HepG2 (cell line): ENCODE measurements around the gene OSBPL3. TPM values are rescaled to one million over a fixed set of nuclear protein-coding genes. Genes with fewer than 3 reads are reported as not detected.

Experiments
- ATAC-seq: fragments of 200-7000 bp; cut with Tn5 transposase; 3 replicates; pipeline ENCODE4 v1.9.1; 2020; ENCODE audit warnings: mild to moderate bottlenecking, moderate library complexity
- BruUV-seq: library from RNA; stranded (reverse); fragments of 400-500 nt; replicated peaks from 2 replicates; lab custom pipeline; 2021; lab: Mats Ljungman, UMichigan
- CTCF ChIA-PET: fragments of 300-600 bp; formaldehyde crosslinking; extraction: SDS; loops from one replicate; lab custom pipeline; 2021; ENCODE audit warnings: low total read pairs, inconsistent platforms, low intra/inter-chr PET ratio; lab: Yijun Ruan, JAX
- POLR2A ChIA-PET: fragments of 350-600 bp; sonication (Branson Sonifier 250); formaldehyde crosslinking; loops from one replicate; lab custom pipeline; 2020; ENCODE audit warnings: antibody characterized with exemption, inconsistent platforms; lab: Yijun Ruan, JAX
- DNase-seq: peaks from one replicate; pipeline ENCODE4 v3.0.0-alpha.2; 2015; ENCODE audit warnings: low spot score
- FAIRE-seq: peaks from 3 replicates; lab custom pipeline; 2011; peaks lifted over from hg19 to GRCh38; lab: Jason Lieb, UNC
- H2AFZ ChIP-seq: one replicate; pipeline ENCODE4 v1.6.1; 2011; ENCODE audit warnings: low read length, inconsistent platforms
- H3K27ac ChIP-seq: fragments of 300-600 bp; 3 replicates; pipeline ENCODE4 v1.8.0; 2011; ENCODE audit warnings: mixed run types, mild to moderate bottlenecking, mixed read lengths, low read length, inconsistent platforms; ENCODE audit not compliant: insufficient read depth; ENCODE audit errors: extremely low read length
- H3K27me3 ChIP-seq, 2 experiments: fragments of 200-600 bp in 1 of 2; 2 replicates in 1 of 2; 3 replicates in 1 of 2; pipeline versions ENCODE4 v1.6.0 to v1.8.0; 2011; ENCODE audit warnings: low read length in 2 of 2, mild to moderate bottlenecking in 2 of 2, moderate library complexity in 2 of 2, inconsistent platforms in 1 of 2; ENCODE audit not compliant: insufficient read depth in 2 of 2, control insufficient read depth in 1 of 2
- H3K36me3 ChIP-seq, 2 experiments: fragments of 200-600 bp in 1 of 2; replicated peaks in 1 of 2; 2 replicates in 1 of 2; 3 replicates in 1 of 2; pipeline versions ENCODE4 v1.5.1 to v1.8.0; 2011; ENCODE audit warnings: low read length in 2 of 2, inconsistent platforms in 1 of 2; ENCODE audit not compliant: insufficient read depth in 2 of 2, control insufficient read depth in 1 of 2
- H3K4me1 ChIP-seq: 2 replicates; pipeline ENCODE4 v1.5.1; 2012; ENCODE audit warnings: low read length, inconsistent platforms; ENCODE audit not compliant: insufficient read depth
- H3K4me2 ChIP-seq: 2 replicates; pipeline ENCODE4 v1.6.0; 2011; ENCODE audit warnings: low read depth, low read length, inconsistent platforms
- H3K4me3 ChIP-seq, 3 experiments: fragments of 200-600 bp in 1 of 3; sonication (generic), shearing (Covaris generic) in 1 of 3; replicated peaks in 1 of 3; 2 replicates each; pipeline ENCODE4 v1.5.1; 2011 to 2016; ENCODE audit warnings: low read length in 3 of 3, inconsistent platforms in 2 of 3, low read depth in 2 of 3, mild to moderate bottlenecking in 2 of 3, control low read depth in 1 of 3, mixed read lengths in 1 of 3; ENCODE audit not compliant: insufficient read depth in 1 of 3
- H3K79me2 ChIP-seq: one replicate; pipeline ENCODE4 v1.6.1; 2011; ENCODE audit warnings: low read length, inconsistent platforms; ENCODE audit not compliant: insufficient read depth
- H3K9ac ChIP-seq: 2 replicates; pipeline ENCODE4 v1.6.0; 2011; ENCODE audit warnings: mild to moderate bottlenecking, low read depth, low read length, inconsistent platforms; ENCODE audit not compliant: insufficient read depth
- H3K9me3 ChIP-seq: 2 replicates; pipeline ENCODE4 v1.5.1; 2012; ENCODE audit warnings: mild to moderate bottlenecking, low read length
- H4K20me1 ChIP-seq: 2 replicates; pipeline ENCODE4 v1.6.0; 2011; ENCODE audit warnings: inconsistent platforms, mild to moderate bottlenecking, low read length, moderate library complexity; ENCODE audit not compliant: insufficient read depth
- ATRX ChIP-seq: sonication (generic); formaldehyde crosslinking; IDR thresholded peaks from 2 replicates; pipeline ENCODE4 v1.4.0; 2020; ENCODE audit warnings: missing genetic modification reagents, borderline replicate concordance
- DPF2 ChIP-seq: sonication (generic); formaldehyde crosslinking; IDR thresholded peaks from 2 replicates; pipeline ENCODE4 v1.4.0; 2020; ENCODE audit warnings: mild to moderate bottlenecking, low read depth, missing genetic modification reagents, borderline replicate concordance
- HOXA9 ChIP-seq: sonication (generic); formaldehyde crosslinking; IDR thresholded peaks from 2 replicates; pipeline ENCODE4 v1.8.1; 2022; ENCODE audit warnings: missing genetic modification reagents, mild to moderate bottlenecking, moderate library complexity, borderline replicate concordance
- MAFF ChIP-seq: IDR thresholded peaks from 2 replicates; pipeline ENCODE4 v1.6.1; 2011; ENCODE audit warnings: low read depth, low read length, improper control_type of control experiment
- MAFG ChIP-seq: sonication (generic); formaldehyde crosslinking; IDR thresholded peaks from 2 replicates; pipeline ENCODE4 v1.5.1; 2020; ENCODE audit warnings: mild to moderate bottlenecking, missing genetic modification reagents
- PAWR ChIP-seq: sonication (generic); formaldehyde crosslinking; IDR thresholded peaks from 2 replicates; pipeline ENCODE4 v1.4.0; 2020; ENCODE audit warnings: missing genetic modification reagents, mild to moderate bottlenecking, borderline replicate concordance
- ZC3H13 ChIP-seq: sonication (generic); formaldehyde crosslinking; IDR thresholded peaks from 2 replicates; pipeline ENCODE4 v1.8.1; 2023; ENCODE audit warnings: mild to moderate bottlenecking, missing genetic modification reagents, moderate library complexity
- ZFP62 ChIP-seq: sonication (generic); formaldehyde crosslinking; IDR thresholded peaks from 2 replicates; pipeline ENCODE4 v1.4.0; 2020; ENCODE audit warnings: missing genetic modification reagents
- ZNF12 ChIP-seq: sonication (generic); formaldehyde crosslinking; IDR thresholded peaks from 2 replicates; pipeline ENCODE4 v1.5.0; 2020; ENCODE audit warnings: missing genetic modification reagents
- ZNF33B ChIP-seq: sonication (generic); formaldehyde crosslinking; IDR thresholded peaks from 2 replicates; pipeline ENCODE4 v1.5.1; 2020; ENCODE audit warnings: mild to moderate bottlenecking, missing genetic modification reagents
- WGBS: methylation state at CpG from one replicate; pipeline ENCODE4 v1.1.6; 2017; ENCODE audit warnings: low lambda C conversion rate; 5-methylcytosine and 5-hydroxymethylcytosine counted together
- in situ Hi-C: cut with HindIII; loops from 2 replicates; pipeline ENCODE4 v1.10.0; 2017; ENCODE audit warnings: low pct_unique_long_range_greater_than_20kb; ENCODE audit not compliant: extremely low pct_ligation_motif_present
- intact Hi-C: fragments of 100-400 bp; cut with micrococcal nuclease; formaldehyde crosslinking; loops from one replicate; pipeline ENCODE4 v1.10.0; 2022; ENCODE audit not compliant: unreplicated experiment
- polyA plus RNA-seq, 8 experiments: library from polyadenylated mRNA; depleted of rRNA in 3 of 8; stranded (reverse) in 7 of 8; unstranded in 1 of 8; fragments of >200 nt; fragmentation: Illumina TruSeq in 4 of 8; extraction: Trizol in 4 of 8; gene quantifications; 2 replicates each; pipeline versions ENCODE4 v1.2.1 to v1.2.3, GENCODE V29; 2011 to 2016; ENCODE audit warnings: low read depth in 4 of 8, missing spikeins in 1 of 8, mixed read lengths in 1 of 8; ENCODE audit not compliant: insufficient read depth in 1 of 8
- total RNA-seq, 5 experiments: library from RNA; depleted of rRNA; stranded (reverse); fragments of >200 nt; fragmentation: Illumina TruSeq; extraction: Trizol; gene quantifications; 2 replicates each; pipeline ENCODE4 v1.2.3, GENCODE V29; 2016; ENCODE audit warnings: low read depth in 1 of 5

The OSBPL3 gene
- total and polyA plus RNA-seq, 2 of the 13 experiments (the other 11 are each of a cell fraction or from before 2014, with no cell fraction given): 8.8 to 28.9 TPM

DNA sequence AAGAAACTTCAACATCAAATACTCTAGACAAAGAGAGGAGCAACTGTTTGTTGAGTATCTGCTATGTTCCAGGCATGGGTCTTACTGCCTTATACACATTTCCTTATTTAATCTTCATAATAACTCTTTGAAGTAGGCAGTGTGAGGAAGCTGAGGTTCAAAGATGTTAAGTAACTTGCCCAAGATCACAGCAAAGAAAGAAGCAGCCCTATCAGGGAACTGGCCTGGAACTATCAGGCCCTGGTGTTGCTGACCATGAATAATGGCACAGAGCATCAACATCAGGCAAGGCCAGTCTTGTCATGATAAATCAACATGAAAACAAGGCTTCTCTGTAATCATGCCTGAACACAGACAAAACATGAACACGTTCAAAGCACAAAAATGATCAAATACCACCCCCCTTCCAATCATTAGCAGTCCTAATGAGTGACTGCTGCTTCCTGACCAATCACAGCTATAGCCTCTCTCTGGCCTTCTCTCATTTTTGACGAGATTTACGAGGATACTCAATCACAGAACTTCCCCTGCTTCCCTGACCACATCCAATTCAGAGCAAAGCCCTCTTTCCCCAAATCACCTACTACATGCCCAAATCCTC, 225.0 kb downstream of the OSBPL3 start:
- WGBS: 93% methylated on average over 3 of the region's 3 CpGs
- in situ Hi-C loops: no loop called here
- Histone ChIP-seq H3K4me3 (no peak overlapping the region), H3K27ac (peak overlapping the region; percentile 44), H3K4me1 (peaks cover 43% of the 10 kb centered on the region)
- FAIRE-seq: no peak
- TF ChIP-seq MAFG (CRISPR knock-in tag): no peak
- TF ChIP-seq PAWR: no peak
- TF ChIP-seq DPF2 (CRISPR knock-in tag): no peak
- TF ChIP-seq ZFP62: no peak
- no peak for TF ChIP-seq ZNF12 (CRISPR knock-in tag)
- TF ChIP-seq ZC3H13: no peak
- TF ChIP-seq HOXA9 (CRISPR knock-in tag): no peak
- TF ChIP-seq ATRX (CRISPR knock-in tag): no peak
- TF ChIP-seq ZNF33B (CRISPR knock-in tag): no peak
- no peak for TF ChIP-seq MAFF
- TF ChIP-seq, all 625 proteins: peak for 0
- intact Hi-C loops: loop anchor here (5.0 kb wide), 1 partner anchor 178 kb away; no protein-coding TSS in a partner anchor
- ATAC-seq (no peak), DNase-seq (no peak)
- H2AFZ ChIP-seq: no peak overlapping the region
- H4K20me1 ChIP-seq: no peaks in the 10 kb centered on the region
- peaks cover 4% of the 10 kb centered on the region for H3K79me2 ChIP-seq
- BruUV-seq: no TSS peak
- H3K9me3 ChIP-seq: no peaks in the 10 kb centered on the region
- no peaks in the 10 kb centered on the region for H3K36me3 ChIP-seq
- no peak overlapping the region for H3K9ac ChIP-seq
- ChIA-PET CTCF (no interaction called here), POLR2A (interaction anchor here (1.9 kb wide), 1 partner anchor 370 kb away, joined by 6 read pairs; the partner anchor contains the start of gene CYCS)
- H3K27me3 ChIP-seq: no peaks in the 10 kb centered on the region
- peak overlapping the region; percentile 94; the same call in 1 of the 2 replicates for H3K4me2 ChIP-seq
